Mammary epithelial cell (primary cell): ENCODE data around the gene TMEM115.

Source experiments
- CTCF ChIP-seq, 2 donors: IDR thresholded peaks in 1 of 2; conservative IDR thresholded peaks in 1 of 2; 2 replicates each; pipeline ENCODE4 v1.5.1; 2011 to 2012; ENCODE audit warnings: inconsistent platforms in 2 of 2, low read length in 2 of 2, mild to moderate bottlenecking in 2 of 2, control low read depth in 1 of 2, low read depth in 1 of 2; ENCODE audit not compliant: insufficient read depth in 1 of 2; ENCODE audit errors: extremely low read depth in 1 of 2
- EZH2 ChIP-seq: IDR thresholded peaks from 2 replicates; pipeline ENCODE4 v1.6.1; 2012; ENCODE audit warnings: low read length, inconsistent platforms, borderline replicate concordance

GRCh38 chr3:50340147-50340447 lies 19.2 kb downstream of the TMEM115 start:
- TF ChIP-seq CTCF (conservative IDR thresholded peaks at IDR 0.05 in 1 of 2, IDR thresholded peaks at IDR 0.05 in 1 of 2; ENCODE audit: extremely low read depth in 1 of 2, insufficient read depth in 1 of 2, low read depth in 1 of 2, low read length in 2 of 2) (no peak), EZH2 (no peak)
